ENCODE measurements around the gene DMGDH.
"Not testable (repeated sequence)": the region's sequence is repeated elsewhere in the genome, so short reads cannot be mapped to it uniquely, and the experiment has no call there.

The DMGDH gene

GRCh38 chr5:79011219-79011836, 58.1 kb downstream of the DMGDH start:
- peak; percentile 83 for DNase-seq

- DNase-seq, result no peak
Measured at GRCh38 chr5:79008362-79008761, 61.1 kb downstream of the DMGDH start.

GRCh38 chr5:79007872-79008271, 61.6 kb downstream of the DMGDH start:
- no peak for DNase-seq

- DNase-seq, result no peak
Measured at GRCh38 chr5:79005936-79006631, 63.4 kb downstream of the DMGDH start.

GRCh38 chr5:79005151-79005550, 64.3 kb downstream of the DMGDH start:
- DNase-seq, result no peak

GRCh38 chr5:79002374-79002773, 67.1 kb downstream of the DMGDH start:
- no peak for DNase-seq

GRCh38 chr5:79001471-79001870, 68.0 kb downstream of the DMGDH start:
- peak; percentile 49 for DNase-seq

- no peak for DNase-seq
Measured at GRCh38 chr5:78997090-78997489, 72.4 kb downstream of the DMGDH start.

- no peak for DNase-seq
Measured at GRCh38 chr5:78995521-78996007, 73.9 kb downstream of the DMGDH start.

- DNase-seq, result no peak
Measured at GRCh38 chr5:78993165-78993564, 76.3 kb downstream of the DMGDH start.

- no peak for DNase-seq
Measured at GRCh38 chr5:78992146-78992545, 77.3 kb downstream of the DMGDH start.

GRCh38 chr5:78989080-78989479, 80.4 kb downstream of the DMGDH start:
- DNase-seq, result no peak

- DNase-seq, result peak; percentile 22
Measured at GRCh38 chr5:78985725-78986223, 83.7 kb downstream of the DMGDH start.

- DNase-seq, result peak; percentile 61
Measured at GRCh38 chr5:78985116-78985724, 84.3 kb downstream of the DMGDH start, which contains the start of gene ARSB. Gene ARSB, minus strand, starts transcription at chr5:78985310. Its CDS starts 62 bp downstream, at chr5:78985248.

- DNase-seq, result peak; percentile 90
Measured at GRCh38 chr5:78984439-78985115, 84.9 kb downstream of the DMGDH start.

- DNase-seq, result no peak
Measured at GRCh38 chr5:78983601-78984438, 85.7 kb downstream of the DMGDH start.

GRCh38 chr5:78983194-78983593, 86.3 kb downstream of the DMGDH start:
- DNase-seq, result not testable (repeated sequence)

GRCh38 chr5:78979909-78980308, 89.6 kb downstream of the DMGDH start:
- DNase-seq, result no peak

GRCh38 chr5:78979117-78979742, 90.2 kb downstream of the DMGDH start:
- DNase-seq, result no peak

- DNase-seq, result no peak
Measured at GRCh38 chr5:78975035-78975434, 94.4 kb downstream of the DMGDH start.

GRCh38 chr5:78974601-78975000, 94.9 kb downstream of the DMGDH start:
- no peak for DNase-seq

Data from fibroblast of skin of scalp (primary cell).